GM12891 (cell line): Measurements from ENCODE around the gene MAPK4.

ENCODE experiments used
- POLR2A ChIP-seq: IDR thresholded peaks from 2 replicates; pipeline ENCODE4 v1.6.1; 2011; ENCODE audit warnings: low read depth, low read length, control low read depth
- POLR2AphosphoS5 ChIP-seq: IDR thresholded peaks from 2 replicates; pipeline ENCODE4 v1.6.1; 2011; ENCODE audit warnings: low read depth, low read length, control low read depth
- SPI1 ChIP-seq: IDR thresholded peaks from 2 replicates; pipeline ENCODE4 v1.6.1; 2011; ENCODE audit warnings: low read depth, low read length, control low read depth
- TAF1 ChIP-seq: IDR thresholded peaks from 2 replicates; pipeline ENCODE4 v1.6.1; 2011; ENCODE audit warnings: low read depth, low read length, control low read depth

GRCh38 chr18:50647792-50648191 lies 87.9 kb downstream of the MAPK4 start:
- no peak for TF ChIP-seq POLR2A
- no peak for TF ChIP-seq POLR2AphosphoS5
- no peak for TF ChIP-seq TAF1
- no peak for TF ChIP-seq SPI1
